OCI-LY7 (cell line): Measurements from ENCODE around the gene PLXDC1. TPM values are rescaled to one million over a fixed set of nuclear protein-coding genes. Genes with fewer than 3 reads are reported as not detected.

ENCODE experiments used
- BruUV-seq: library from RNA; stranded (reverse); fragments of 400-500 nt; replicated peaks from 2 replicates; lab custom pipeline; 2021; lab: Mats Ljungman, UMichigan
- CTCF ChIA-PET: fragments of 300-600 bp; sonication (Branson Sonifier 250); formaldehyde crosslinking; loops from one replicate; lab custom pipeline; 2022; ENCODE audit warnings: antibody characterized with exemption; ENCODE audit not compliant: unreplicated experiment; lab: Charles Lee
- POLR2A ChIA-PET: fragments of 300-600 bp; sonication (Branson Sonifier 250); formaldehyde crosslinking; loops from one replicate; lab custom pipeline; 2022; ENCODE audit warnings: antibody characterized with exemption; lab: Charles Lee
- DNase-seq: peaks from one replicate; pipeline ENCODE4 v3.0.0-alpha.2; 2015; ENCODE audit warnings: low spot score
- H2AFZ ChIP-seq: fragments of 200-600 bp; sonication (generic), shearing (Covaris generic); 2 replicates; pipeline ENCODE4 v1.6.1; 2014; ENCODE audit warnings: mild to moderate bottlenecking, antibody characterized with exemption, low read length, moderate library complexity
- H3K27ac ChIP-seq: fragments of 200-600 bp; sonication (generic); 2 replicates; pipeline ENCODE4 v1.5.1; 2014; ENCODE audit warnings: mixed run types, low read depth, mild to moderate bottlenecking, moderate library complexity, low read length, inconsistent platforms; ENCODE audit not compliant: poor library complexity, severe bottlenecking
- H3K36me3 ChIP-seq: fragments of 200-600 bp; sonication (generic); 2 replicates; pipeline ENCODE4 v1.6.1; 2014; ENCODE audit warnings: mild to moderate bottlenecking, antibody characterized with exemption, low read length, moderate library complexity, mixed read lengths; ENCODE audit not compliant: insufficient read depth
- H3K4me1 ChIP-seq: fragments of 200-600 bp; sonication (generic); 2 replicates; pipeline ENCODE4 v1.5.1; 2014; ENCODE audit warnings: mild to moderate bottlenecking, low read length; ENCODE audit not compliant: insufficient read depth, poor library complexity, severe bottlenecking
- H3K4me2 ChIP-seq: fragments of 200-600 bp; sonication (generic); 2 replicates; pipeline ENCODE4 v1.6.1; 2014; ENCODE audit warnings: mild to moderate bottlenecking, low read length
- H3K4me3 ChIP-seq: fragments of 200-600 bp; sonication (generic); 2 replicates; pipeline ENCODE4 v1.5.1; 2014; ENCODE audit warnings: mild to moderate bottlenecking, low read depth, low read length; ENCODE audit not compliant: poor library complexity, severe bottlenecking
- H3K79me2 ChIP-seq: fragments of 200-600 bp; sonication (generic); 2 replicates; pipeline ENCODE4 v1.6.1; 2016; ENCODE audit warnings: low read depth, mild to moderate bottlenecking, low read length, moderate library complexity, mixed read lengths; ENCODE audit not compliant: insufficient read depth
- H3K9me2 ChIP-seq: fragments of 200-600 bp; sonication (generic); 2 replicates; pipeline ENCODE4 v1.6.1; 2016; ENCODE audit warnings: mild to moderate bottlenecking, low read length, mixed read lengths; ENCODE audit not compliant: insufficient read depth
- H3K9me3 ChIP-seq: fragments of 200-600 bp; sonication (generic); 2 replicates; pipeline ENCODE4 v1.6.1; 2014; ENCODE audit warnings: mild to moderate bottlenecking, mixed run types, low read length, mixed read lengths
- H4K20me1 ChIP-seq: fragments of 200-600 bp; sonication (generic); 2 replicates; pipeline ENCODE4 v1.6.1; 2014; ENCODE audit warnings: mild to moderate bottlenecking, antibody characterized with exemption, low read length, moderate library complexity, mixed read lengths; ENCODE audit not compliant: insufficient read depth
- EZH2phosphoT487 ChIP-seq: fragments of 200-600 bp; sonication (generic); IDR thresholded peaks from 2 replicates; pipeline ENCODE4 v1.6.1; 2018; ENCODE audit warnings: low read depth, borderline replicate concordance, mild to moderate bottlenecking, mixed run types, antibody characterized with exemption, low read length, moderate library complexity, mixed read lengths
- intact Hi-C: fragments of 100-400 bp; cut with micrococcal nuclease; formaldehyde crosslinking; loops from one replicate; pipeline ENCODE4 v1.10.0; 2022; ENCODE audit not compliant: unreplicated experiment
- total RNA-seq, 2 experiments: library from RNA; depleted of rRNA in 1 of 2; stranded (reverse); fragments of >200 nt in 1 of 2; shearing (Covaris generic) in 1 of 2; gene quantifications; 2 replicates each; pipeline ENCODE4 v1.2.3, GENCODE V29; 2014 to 2022
- TF ChIP-seq, protein P1 (sequence below): fragments of 200-600 bp; sonication (generic); conservative IDR thresholded peaks from 2 replicates; pipeline ENCODE4 v1.5.1; 2014; ENCODE audit warnings: mild to moderate bottlenecking, antibody characterized with exemption, low read length, moderate library complexity, mixed read lengths

PLXDC1 gene
- total RNA-seq, 2 experiments from 2014 or later, result 0.13 to 0.67 TPM

DNA sequence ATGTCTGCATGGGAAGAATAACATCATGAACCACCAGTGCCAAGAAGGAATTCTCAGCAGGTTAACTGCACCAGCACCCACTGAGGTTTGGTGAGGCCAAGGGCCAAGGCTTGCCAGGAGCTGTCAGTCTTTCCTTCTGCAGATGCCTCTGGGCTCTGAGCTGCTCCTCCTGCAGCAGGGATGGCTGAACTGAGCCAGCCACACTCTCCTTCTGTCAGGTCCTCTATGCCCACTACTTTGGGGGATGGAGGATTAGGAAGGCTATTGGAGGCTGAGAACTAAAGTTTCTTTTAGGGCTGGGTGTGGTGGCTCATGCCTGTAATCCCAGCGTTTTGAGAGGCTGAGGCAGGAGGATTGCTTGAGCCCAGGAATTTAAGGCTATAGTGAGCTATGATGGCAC lies 71.6 kb downstream of the PLXDC1 start:
- Histone ChIP-seq H3K4me3 (no peak overlapping the region), H3K27ac (no peak overlapping the region), H3K4me2 (no peak overlapping the region), H4K20me1 (no peaks in the 10 kb centered on the region), H3K36me3 (no peaks in the 10 kb centered on the region), H3K9me2 (no peaks in the 10 kb centered on the region), H2AFZ (no peak overlapping the region), H3K4me1 (peaks cover 5% of the 10 kb centered on the region), H3K79me2 (no peaks in the 10 kb centered on the region), H3K9me3 (no peaks in the 10 kb centered on the region)
- CTCF ChIA-PET, result no interaction called here
- intact Hi-C loops, result no loop called here
- BruUV-seq, result no TSS peak
- POLR2A ChIA-PET, result interaction anchor here (1.3 kb wide), 1 partner anchor 10 kb away, joined by 4 read pairs; no protein-coding TSS in a partner anchor
- TF ChIP-seq, protein P1, sequence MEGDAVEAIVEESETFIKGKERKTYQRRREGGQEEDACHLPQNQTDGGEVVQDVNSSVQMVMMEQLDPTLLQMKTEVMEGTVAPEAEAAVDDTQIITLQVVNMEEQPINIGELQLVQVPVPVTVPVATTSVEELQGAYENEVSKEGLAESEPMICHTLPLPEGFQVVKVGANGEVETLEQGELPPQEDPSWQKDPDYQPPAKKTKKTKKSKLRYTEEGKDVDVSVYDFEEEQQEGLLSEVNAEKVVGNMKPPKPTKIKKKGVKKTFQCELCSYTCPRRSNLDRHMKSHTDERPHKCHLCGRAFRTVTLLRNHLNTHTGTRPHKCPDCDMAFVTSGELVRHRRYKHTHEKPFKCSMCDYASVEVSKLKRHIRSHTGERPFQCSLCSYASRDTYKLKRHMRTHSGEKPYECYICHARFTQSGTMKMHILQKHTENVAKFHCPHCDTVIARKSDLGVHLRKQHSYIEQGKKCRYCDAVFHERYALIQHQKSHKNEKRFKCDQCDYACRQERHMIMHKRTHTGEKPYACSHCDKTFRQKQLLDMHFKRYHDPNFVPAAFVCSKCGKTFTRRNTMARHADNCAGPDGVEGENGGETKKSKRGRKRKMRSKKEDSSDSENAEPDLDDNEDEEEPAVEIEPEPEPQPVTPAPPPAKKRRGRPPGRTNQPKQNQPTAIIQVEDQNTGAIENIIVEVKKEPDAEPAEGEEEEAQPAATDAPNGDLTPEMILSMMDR, result no peak
- TF ChIP-seq EZH2phosphoT487, result no peak
- no peak for DNase-seq

DNA sequence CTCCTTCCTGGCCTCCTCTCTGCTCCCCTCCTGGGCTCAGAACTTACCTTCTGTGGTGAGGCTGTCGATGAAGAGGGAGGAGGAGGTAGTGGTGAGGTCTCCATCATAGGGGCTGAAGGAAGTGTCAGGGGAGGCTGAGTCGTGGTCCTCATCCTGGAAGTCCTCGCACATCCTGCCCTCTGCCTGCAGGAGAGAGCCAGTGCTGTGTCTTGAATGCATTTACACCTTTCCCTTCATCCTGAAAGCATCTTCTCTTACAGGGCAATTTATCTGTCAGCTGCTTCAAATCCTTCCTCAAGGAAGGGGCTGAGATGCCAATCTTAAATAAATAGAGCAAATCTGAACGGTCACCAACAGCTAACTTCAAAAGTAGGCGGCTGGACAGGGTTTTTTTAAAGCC lies 73.6 kb downstream of the PLXDC1 start:
- no peaks in the 10 kb centered on the region for H4K20me1 ChIP-seq
- DNase-seq, result peak; percentile 14
- no peaks in the 10 kb centered on the region for H3K9me2 ChIP-seq
- no peak overlapping the region for H3K4me2 ChIP-seq
- H2AFZ ChIP-seq, result no peak overlapping the region
- intact Hi-C loops, result no loop called here
- H3K79me2 ChIP-seq, result no peaks in the 10 kb centered on the region
- TF ChIP-seq, protein P1, result no peak
- no peak overlapping the region for H3K4me3 ChIP-seq
- ChIA-PET POLR2A (interaction anchor here (0.8 kb wide), 1 partner anchor 47 kb away, joined by 3 read pairs; no protein-coding TSS in a partner anchor), CTCF (no interaction called here)
- no peaks in the 10 kb centered on the region for H3K9me3 ChIP-seq
- no TSS peak for BruUV-seq
- H3K36me3 ChIP-seq, result no peaks in the 10 kb centered on the region
- H3K27ac ChIP-seq, result no peak overlapping the region
- peaks cover 5% of the 10 kb centered on the region for H3K4me1 ChIP-seq

DNA sequence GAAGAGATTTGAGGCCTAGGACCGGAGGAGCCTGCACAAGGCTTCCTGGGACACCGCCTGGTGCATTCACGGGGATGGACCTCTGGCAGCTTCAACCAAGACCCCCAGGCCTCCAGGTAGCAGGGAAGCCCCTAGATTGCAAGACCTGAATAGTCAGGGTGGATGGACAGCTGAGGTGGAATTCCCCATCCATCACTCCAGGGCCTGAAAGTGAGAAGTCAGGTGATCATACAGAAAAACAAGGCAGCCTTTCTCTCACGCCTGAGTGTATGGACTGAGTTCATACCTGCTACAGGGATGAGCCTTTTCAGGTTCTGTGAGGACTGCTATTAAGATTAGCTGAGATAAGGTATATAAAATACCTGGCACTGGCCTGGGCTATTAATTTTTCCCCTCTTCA lies 74.2 kb downstream of the PLXDC1 start:
- intact Hi-C loops, result no loop called here
- ChIA-PET CTCF (interaction anchor here (0.5 kb wide), 1 partner anchor 266 kb away, joined by 5 read pairs; no protein-coding TSS in a partner anchor), POLR2A (interaction anchor here (0.8 kb wide), 1 partner anchor 48 kb away, joined by 3 read pairs; no protein-coding TSS in a partner anchor)
- no peak overlapping the region for H3K4me3 ChIP-seq
- H3K4me2 ChIP-seq, result no peak overlapping the region
- no peak overlapping the region for H2AFZ ChIP-seq
- no peaks in the 10 kb centered on the region for H3K79me2 ChIP-seq
- H3K27ac ChIP-seq, result no peak overlapping the region
- no peaks in the 10 kb centered on the region for H3K9me3 ChIP-seq
- DNase-seq, result no peak
- H3K36me3 ChIP-seq, result no peaks in the 10 kb centered on the region
- no peaks in the 10 kb centered on the region for H4K20me1 ChIP-seq
- H3K9me2 ChIP-seq, result no peaks in the 10 kb centered on the region
- peaks cover 5% of the 10 kb centered on the region for H3K4me1 ChIP-seq
- no peak for TF ChIP-seq EZH2phosphoT487
- TF ChIP-seq, protein P1, result no peak
- no TSS peak for BruUV-seq
